ENCODE results near the gene SLC25A36.
A peak's percentile ranks its signal among the peaks of the same experiment; 100 is the strongest.
"Not testable (repeated sequence)": the region's sequence is repeated elsewhere in the genome, so short reads cannot be mapped to it uniquely, and the experiment has no call there.

Gene SLC25A36

DNA sequence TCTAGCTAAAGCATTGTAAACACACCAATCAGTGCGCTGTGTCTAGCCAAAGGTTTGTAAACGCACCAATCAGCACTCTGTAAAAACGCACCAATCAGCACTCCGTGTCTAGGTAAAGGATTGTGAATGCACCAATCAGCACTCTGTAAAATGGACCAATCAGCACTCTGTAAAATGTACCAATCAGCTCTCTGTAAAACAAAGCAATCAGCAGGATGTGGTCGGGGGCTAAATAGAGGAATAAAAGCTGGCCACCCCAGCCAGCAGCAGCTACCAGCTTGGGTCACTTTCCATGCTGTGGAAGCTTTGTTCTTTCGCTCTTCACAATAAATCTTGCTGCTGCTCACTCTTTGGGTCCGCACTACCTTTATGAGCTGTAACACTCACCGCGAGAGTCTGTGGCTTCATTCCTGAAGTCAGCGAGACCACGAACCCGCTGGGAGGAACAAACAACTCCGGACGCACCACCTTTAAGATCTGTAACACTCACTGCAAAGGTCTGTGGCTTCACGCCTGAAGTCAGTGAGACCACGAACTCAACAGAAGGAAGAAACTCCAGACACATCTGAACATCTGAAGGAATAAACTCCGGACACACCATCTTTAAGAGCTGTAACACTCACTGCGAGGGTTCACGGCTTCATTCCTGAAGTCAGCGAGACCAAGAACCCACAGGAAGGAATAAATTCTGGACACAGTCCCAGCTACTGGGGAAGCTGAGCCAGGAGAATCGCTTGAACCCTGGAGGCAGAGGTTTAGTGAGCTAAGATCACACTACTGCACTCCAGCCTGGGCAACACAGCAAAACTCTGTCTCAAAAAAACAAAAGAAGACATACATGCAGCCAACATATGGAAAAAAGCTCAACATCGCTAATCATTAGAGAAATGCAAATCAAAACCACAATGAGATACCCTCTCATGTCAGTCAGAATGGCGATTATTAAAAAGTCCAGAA lies 76.0 kb downstream of the SLC25A36 start:
- H4K8ac ChIP-seq (ENCODE audit: low read depth, low read length); H2BK12ac ChIP-seq (ENCODE audit: low read length); H3K27me3 ChIP-seq (ENCODE audit: control insufficient read depth in 3 of 3, insufficient read depth in 3 of 3, low read depth in 1 of 3, low read length in 3 of 3); H2BK15ac ChIP-seq (ENCODE audit: low read length); H2AK5ac ChIP-seq (ENCODE audit: low read depth, low read length); H3K4ac ChIP-seq (ENCODE audit: low read length); H3K4me1 ChIP-seq (ENCODE audit: control insufficient read depth in 2 of 2, insufficient read depth in 1 of 2, low read depth in 1 of 2, low read length in 2 of 2); H2BK120ac ChIP-seq (ENCODE audit: low read depth, low read length); H3K9ac ChIP-seq (ENCODE audit: low read depth, low read length, poor library complexity); H3K9me3 ChIP-seq (replicated peaks in 1 of 2; ENCODE audit: control insufficient read depth in 2 of 2, insufficient read depth in 1 of 2, low read depth in 1 of 2, low read length in 2 of 2); H3K4me2 ChIP-seq (ENCODE audit: insufficient read depth, low read length, poor library complexity, severe bottlenecking); H3K23ac ChIP-seq (ENCODE audit: low read depth, low read length, poor library complexity); DNase-seq (ENCODE audit: low spot score); H2AFZ ChIP-seq (ENCODE audit: low read length); H3K4me3 ChIP-seq (ENCODE audit: low read length in 2 of 2); H3K18ac ChIP-seq (ENCODE audit: low read length); H4K91ac ChIP-seq (ENCODE audit: low read depth, low read length, poor library complexity); H3K14ac ChIP-seq (ENCODE audit: low read length); H2BK5ac ChIP-seq (ENCODE audit: low read length); H3K36me3 ChIP-seq (replicated peaks in 1 of 2; ENCODE audit: control insufficient read depth in 2 of 2, insufficient read depth in 2 of 2, low read length in 2 of 2); H3K27ac ChIP-seq (replicated peaks; ENCODE audit: low read length); H3K79me1 ChIP-seq (ENCODE audit: low read depth, low read length): not testable (repeated sequence)
- WGBS, 2 donors (ENCODE audit: extremely low coverage in 2 of 2, insufficient read length in 2 of 2, insufficient replicate concordance in 1 of 2): no CpG with 5 or more reads among the region's 23 CpGs

DNA sequence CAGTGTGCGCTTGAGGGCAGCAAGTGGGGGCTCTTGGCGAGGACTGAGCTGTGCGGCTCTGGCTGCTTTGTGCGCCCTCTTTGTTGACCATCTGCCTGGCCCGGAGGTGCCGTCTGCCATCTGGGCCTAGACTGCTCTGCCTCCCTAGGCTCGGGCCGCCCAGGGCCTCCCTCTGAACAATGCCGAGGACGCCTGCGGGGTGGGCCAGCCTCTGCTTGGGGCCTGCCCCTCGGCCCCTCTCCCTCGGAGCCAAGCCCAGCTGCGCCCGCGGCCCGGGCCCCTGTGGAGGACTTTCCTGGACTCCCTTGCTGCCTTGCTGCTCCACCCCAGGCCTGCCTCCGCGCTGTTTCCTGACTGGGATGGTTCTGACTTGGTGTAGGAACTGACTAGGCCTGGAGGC lies 77.6 kb downstream of the SLC25A36 start:
- H2BK12ac ChIP-seq (ENCODE audit: low read length): no peak overlapping the region
- no peak for DNase-seq (ENCODE audit: low spot score)
- H3K4me2 ChIP-seq (ENCODE audit: insufficient read depth, low read length, poor library complexity, severe bottlenecking): no peak overlapping the region
- no peak overlapping the region for H2BK15ac ChIP-seq (ENCODE audit: low read length)
- H2BK5ac ChIP-seq (ENCODE audit: low read length): peak overlapping the region; percentile 71
- H3K4ac ChIP-seq (ENCODE audit: low read length): no peak overlapping the region
- no peak overlapping the region for H3K27ac ChIP-seq (replicated peaks; ENCODE audit: low read length)
- peaks cover 0 to 1% of the 10 kb centered on the region in 2 donors for H3K4me1 ChIP-seq (ENCODE audit: control insufficient read depth in 2 of 2, insufficient read depth in 1 of 2, low read depth in 1 of 2, low read length in 2 of 2)
- no CpG with 5 or more reads among the region's 19 CpGs for WGBS, 2 donors (ENCODE audit: extremely low coverage in 2 of 2, insufficient read length in 2 of 2, insufficient replicate concordance in 1 of 2)
- H4K91ac ChIP-seq (ENCODE audit: low read depth, low read length, poor library complexity): no peak overlapping the region
- no peak overlapping the region for H3K9ac ChIP-seq (ENCODE audit: low read depth, low read length, poor library complexity)
- H3K36me3 ChIP-seq (replicated peaks in 1 of 2; ENCODE audit: control insufficient read depth in 2 of 2, insufficient read depth in 2 of 2, low read length in 2 of 2): no peaks in the 10 kb centered on the region
- no peak overlapping the region for H3K14ac ChIP-seq (ENCODE audit: low read length)
- peak overlapping the region; percentile 9 for H2BK120ac ChIP-seq (ENCODE audit: low read depth, low read length)
- H3K27me3 ChIP-seq (ENCODE audit: control insufficient read depth in 3 of 3, insufficient read depth in 3 of 3, low read depth in 1 of 3, low read length in 3 of 3): no peaks in the 10 kb centered on the region
- no peak overlapping the region for H3K23ac ChIP-seq (ENCODE audit: low read depth, low read length, poor library complexity)
- peak overlapping the region; percentile 71 for H2AK5ac ChIP-seq (ENCODE audit: low read depth, low read length)
- no peaks in the 10 kb centered on the region for H3K79me1 ChIP-seq (ENCODE audit: low read depth, low read length)
- peak overlapping the region; percentile 72 for H4K8ac ChIP-seq (ENCODE audit: low read depth, low read length)
- peak overlapping the region; percentile 25 for H2AFZ ChIP-seq (ENCODE audit: low read length)
- no peaks in the 10 kb centered on the region for H3K9me3 ChIP-seq (replicated peaks in 1 of 2; ENCODE audit: control insufficient read depth in 2 of 2, insufficient read depth in 1 of 2, low read depth in 1 of 2, low read length in 2 of 2)
- peak overlapping the region; percentile 64 for H3K18ac ChIP-seq (ENCODE audit: low read length)
- no peak overlapping the region for H3K4me3 ChIP-seq (ENCODE audit: low read length in 2 of 2)

DNA sequence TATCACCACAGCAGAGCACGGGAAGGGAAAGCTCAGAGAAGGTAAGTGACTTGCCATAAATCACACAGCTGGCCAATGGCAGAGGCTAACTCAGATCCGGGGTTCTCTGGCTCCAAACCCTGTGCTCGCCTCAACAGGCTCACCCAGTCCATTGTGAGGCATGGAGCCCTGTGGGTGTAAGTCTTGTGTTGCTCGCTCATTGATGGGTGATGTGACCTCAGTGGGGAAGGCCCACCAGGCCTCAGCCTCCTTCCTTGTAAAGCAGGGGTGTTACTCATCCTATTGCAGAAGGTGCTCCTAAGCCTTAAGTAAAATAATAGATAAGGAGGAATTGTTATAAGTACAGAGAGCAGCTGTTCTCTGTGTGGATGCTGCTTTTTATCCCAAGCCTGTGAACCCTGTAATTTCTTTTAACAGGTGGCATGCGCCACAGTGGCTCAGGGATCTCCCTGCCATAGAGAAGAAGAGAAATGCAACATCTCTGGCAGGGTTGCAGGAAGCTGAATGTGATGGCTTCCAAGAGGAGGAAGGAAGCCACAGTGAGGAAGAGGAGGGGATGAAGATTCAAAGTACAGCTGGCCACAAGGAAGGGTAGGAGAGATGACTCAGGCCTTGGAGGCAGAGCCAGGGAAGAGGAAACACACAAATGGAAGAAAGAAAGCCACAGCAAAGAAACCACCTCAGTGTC lies 78.7 kb downstream of the SLC25A36 start:
- H3K23ac ChIP-seq (ENCODE audit: low read depth, low read length, poor library complexity): no peak overlapping the region
- H4K91ac ChIP-seq (ENCODE audit: low read depth, low read length, poor library complexity): no peak overlapping the region
- no peaks in the 10 kb centered on the region for H3K9me3 ChIP-seq (replicated peaks in 1 of 2; ENCODE audit: control insufficient read depth in 2 of 2, insufficient read depth in 1 of 2, low read depth in 1 of 2, low read length in 2 of 2)
- no peaks in the 10 kb centered on the region for H3K27me3 ChIP-seq (ENCODE audit: control insufficient read depth in 3 of 3, insufficient read depth in 3 of 3, low read depth in 1 of 3, low read length in 3 of 3)
- H2AFZ ChIP-seq (ENCODE audit: low read length): peak overlapping the region; percentile 72
- H3K79me1 ChIP-seq (ENCODE audit: low read depth, low read length): no peaks in the 10 kb centered on the region
- no peak overlapping the region for H3K4me2 ChIP-seq (ENCODE audit: insufficient read depth, low read length, poor library complexity, severe bottlenecking)
- H3K4ac ChIP-seq (ENCODE audit: low read length): no peak overlapping the region
- no peak overlapping the region for H3K9ac ChIP-seq (ENCODE audit: low read depth, low read length, poor library complexity)
- H2AK5ac ChIP-seq (ENCODE audit: low read depth, low read length): no peak overlapping the region
- no peak overlapping the region for H2BK120ac ChIP-seq (ENCODE audit: low read depth, low read length)
- peaks cover 0 to 1% of the 10 kb centered on the region in 2 donors for H3K4me1 ChIP-seq (ENCODE audit: control insufficient read depth in 2 of 2, insufficient read depth in 1 of 2, low read depth in 1 of 2, low read length in 2 of 2)
- no peak for DNase-seq (ENCODE audit: low spot score)
- no peak overlapping the region for H3K4me3 ChIP-seq (ENCODE audit: low read length in 2 of 2)
- WGBS, 2 donors (ENCODE audit: extremely low coverage in 2 of 2, insufficient read length in 2 of 2, insufficient replicate concordance in 1 of 2): no CpG with 5 or more reads among the region's 5 CpGs
- H4K8ac ChIP-seq (ENCODE audit: low read depth, low read length): no peak overlapping the region
- no peak overlapping the region for H3K27ac ChIP-seq (replicated peaks; ENCODE audit: low read length)
- no peak overlapping the region for H2BK5ac ChIP-seq (ENCODE audit: low read length)
- no peaks in the 10 kb centered on the region for H3K36me3 ChIP-seq (replicated peaks in 1 of 2; ENCODE audit: control insufficient read depth in 2 of 2, insufficient read depth in 2 of 2, low read length in 2 of 2)
- H2BK12ac ChIP-seq (ENCODE audit: low read length): no peak overlapping the region
- H2BK15ac ChIP-seq (ENCODE audit: low read length): no peak overlapping the region
- H3K14ac ChIP-seq (ENCODE audit: low read length): no peak overlapping the region
- no peak overlapping the region for H3K18ac ChIP-seq (ENCODE audit: low read length)

DNA sequence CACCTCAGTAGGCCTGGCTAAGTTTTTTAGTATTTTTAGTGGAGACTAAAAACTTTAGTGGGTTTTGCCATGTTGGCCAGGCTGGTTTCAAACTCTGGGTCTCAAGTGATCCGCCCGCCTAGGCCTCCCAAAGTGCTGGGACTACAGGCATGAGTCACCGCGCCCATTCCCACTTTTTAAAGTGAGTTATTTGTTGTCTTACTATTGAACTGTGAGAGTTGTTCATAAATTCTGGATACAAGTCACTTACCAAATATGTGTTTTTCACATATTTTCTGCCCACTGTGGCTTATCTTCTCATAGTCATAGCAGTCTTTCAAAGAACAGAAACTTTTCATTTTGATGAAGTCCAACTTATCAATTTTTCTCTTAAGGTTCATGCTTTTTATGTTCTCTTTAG lies 79.6 kb downstream of the SLC25A36 start:
- Histone ChIP-seq H3K79me1 (ENCODE audit: low read depth, low read length) (no peaks in the 10 kb centered on the region), H3K27ac (replicated peaks; ENCODE audit: low read length) (no peak overlapping the region), H3K18ac (ENCODE audit: low read length) (no peak overlapping the region), H3K9ac (ENCODE audit: low read depth, low read length, poor library complexity) (no peak overlapping the region), H4K8ac (ENCODE audit: low read depth, low read length) (no peak overlapping the region), H3K9me3 (replicated peaks in 1 of 2; ENCODE audit: control insufficient read depth in 2 of 2, insufficient read depth in 1 of 2, low read depth in 1 of 2, low read length in 2 of 2) (no peaks in the 10 kb centered on the region), H3K23ac (ENCODE audit: low read depth, low read length, poor library complexity) (no peak overlapping the region), H2BK120ac (ENCODE audit: low read depth, low read length) (no peak overlapping the region), H3K27me3 (ENCODE audit: control insufficient read depth in 3 of 3, insufficient read depth in 3 of 3, low read depth in 1 of 3, low read length in 3 of 3) (no peaks in the 10 kb centered on the region), H3K4ac (ENCODE audit: low read length) (no peak overlapping the region), H2AK5ac (ENCODE audit: low read depth, low read length) (no peak overlapping the region), H2BK12ac (ENCODE audit: low read length) (no peak overlapping the region), H2AFZ (ENCODE audit: low read length) (no peak overlapping the region), H3K4me1 (ENCODE audit: control insufficient read depth in 2 of 2, insufficient read depth in 1 of 2, low read depth in 1 of 2, low read length in 2 of 2) (peaks cover 0 to 1% of the 10 kb centered on the region in 2 donors), H3K36me3 (replicated peaks in 1 of 2; ENCODE audit: control insufficient read depth in 2 of 2, insufficient read depth in 2 of 2, low read length in 2 of 2) (no peaks in the 10 kb centered on the region), H3K4me3 (ENCODE audit: low read length in 2 of 2) (no peak overlapping the region), H4K91ac (ENCODE audit: low read depth, low read length, poor library complexity) (no peak overlapping the region), H2BK15ac (ENCODE audit: low read length) (no peak overlapping the region), H3K14ac (ENCODE audit: low read length) (no peak overlapping the region), H3K4me2 (ENCODE audit: insufficient read depth, low read length, poor library complexity, severe bottlenecking) (no peak overlapping the region), H2BK5ac (ENCODE audit: low read length) (no peak overlapping the region)
- WGBS, 2 donors (ENCODE audit: extremely low coverage in 2 of 2, insufficient read length in 2 of 2, insufficient replicate concordance in 1 of 2): no CpG with 5 or more reads among the region's 4 CpGs
- DNase-seq (ENCODE audit: low spot score): no peak

Data from neuronal stem cell (in vitro differentiated cells).